H1 (cell line): ENCODE results near the gene AK5. TPM values are rescaled to one million over a fixed set of nuclear protein-coding genes. Genes with fewer than 3 reads are reported as not detected.

Experiments used
- ATF2 ChIP-seq: IDR thresholded peaks from 2 replicates; pipeline ENCODE4 v1.6.1; 2012; ENCODE audit warnings: low read length, inconsistent platforms
- HDAC6 ChIP-seq: IDR thresholded peaks from one replicate; pipeline ENCODE4 v1.7.1; 2012; ENCODE audit warnings: low read depth, mild to moderate bottlenecking, inconsistent platforms, low read length, moderate library complexity
- SUZ12 ChIP-seq: fragments of 200-600 bp; sonication (generic); IDR thresholded peaks from 2 replicates; pipeline ENCODE4 v1.6.1; 2012; ENCODE audit warnings: mild to moderate bottlenecking, inconsistent platforms, low read length, moderate library complexity, mixed read lengths
- TCF12 ChIP-seq: IDR thresholded peaks from 2 replicates; pipeline ENCODE4 v1.6.1; 2011; ENCODE audit warnings: low read depth, mild to moderate bottlenecking, low read length
- polyA plus RNA-seq, 7 experiments: library from polyadenylated mRNA; depleted of rRNA in 3 of 7; stranded (reverse) in 5 of 7; unstranded in 2 of 7; fragments of >200 nt in 5 of 7; fragments of 200-250 nt in 2 of 7; gene quantifications; 1 replicate in 5 of 7; 2 replicates in 1 of 7; 4 replicates in 1 of 7; pipeline versions ENCODE4 v1.2.1 to v1.2.3, GENCODE V29; 2011 to 2013; ENCODE audit warnings: missing spikeins in 2 of 7, mixed read lengths in 2 of 7
- total RNA-seq: library from RNA; stranded (reverse); fragmentation: NEBNext Ultra II Directional; extraction: Animal tissue kit (Norgen Biotek cat#: 25700); gene quantifications from 2 replicates; pipeline ENCODE4 v1.2.1, GENCODE V29; 2021

AK5 gene
- total and polyA plus RNA-seq, 2 of the 8 experiments (the other 6 are each of a cell fraction or from before 2014, with no cell fraction given), result 2.0 to 7.1 TPM

- TF ChIP-seq ATF2, result no peak
- TF ChIP-seq HDAC6, result no peak
- no peak for TF ChIP-seq TCF12
- no peak for TF ChIP-seq SUZ12
Measured at GRCh38 chr1:77498918-77499317, 217.1 kb downstream of the AK5 start (continued).
